Cerebellar cortex (tissue), 1 donor: ENCODE results near the gene XIRP2.
A peak's percentile ranks its signal among the peaks of the same experiment; 100 is the strongest.

Experiments
- DNase-seq: peaks from one replicate; pipeline ENCODE4 v3.0.0-alpha.2; 2015; ENCODE audit warnings: low spot score

XIRP2 gene

GRCh38 chr2:167136879-167137596 lies 248.8 kb downstream of the XIRP2 start:
- DNase-seq: no peak

GRCh38 chr2:167140330-167140729 lies 252.1 kb downstream of the XIRP2 start:
- no peak for DNase-seq

GRCh38 chr2:167140767-167141166 lies 252.5 kb downstream of the XIRP2 start:
- no peak for DNase-seq

- no peak for DNase-seq
Measured at GRCh38 chr2:167142554-167142953, 254.3 kb downstream of the XIRP2 start.

GRCh38 chr2:167144179-167144898 lies 256.1 kb downstream of the XIRP2 start:
- DNase-seq: no peak

- DNase-seq: no peak
Measured at GRCh38 chr2:167147271-167147941, 259.1 kb downstream of the XIRP2 start.

GRCh38 chr2:167151894-167152293 lies 263.6 kb downstream of the XIRP2 start:
- no peak for DNase-seq

GRCh38 chr2:167157523-167157922 lies 269.2 kb downstream of the XIRP2 start:
- no peak for DNase-seq

- no peak for DNase-seq
Measured at GRCh38 chr2:167177196-167177595, 288.9 kb downstream of the XIRP2 start.

GRCh38 chr2:167181134-167181533 lies 292.9 kb downstream of the XIRP2 start:
- no peak for DNase-seq

GRCh38 chr2:167181688-167182087 lies 293.4 kb downstream of the XIRP2 start:
- no peak for DNase-seq

- DNase-seq: no peak
Measured at GRCh38 chr2:167182403-167182802, 294.1 kb downstream of the XIRP2 start.

- DNase-seq: peak; percentile 98
Measured at GRCh38 chr2:167183931-167184330, 295.7 kb downstream of the XIRP2 start.

- peak; percentile 62 for DNase-seq
Measured at GRCh38 chr2:167186465-167186864, 298.2 kb downstream of the XIRP2 start.

GRCh38 chr2:167187049-167187727 lies 298.9 kb downstream of the XIRP2 start:
- DNase-seq: no peak

- peak; percentile 78 for DNase-seq
Measured at GRCh38 chr2:167187978-167188967, 300.0 kb downstream of the XIRP2 start.

GRCh38 chr2:167190053-167190452 lies 301.8 kb downstream of the XIRP2 start:
- no peak for DNase-seq

- no peak for DNase-seq
Measured at GRCh38 chr2:167191588-167191987, 303.3 kb downstream of the XIRP2 start.

GRCh38 chr2:167192833-167193232 lies 304.6 kb downstream of the XIRP2 start:
- DNase-seq: no peak

- no peak for DNase-seq
Measured at GRCh38 chr2:167196461-167197252, 308.4 kb downstream of the XIRP2 start.
